B cell (primary cell): ENCODE measurements around the gene CUBN.

ENCODE experiments used
- EZH2 ChIP-seq: IDR thresholded peaks from 2 replicates; pipeline ENCODE4 v1.6.1; 2012; ENCODE audit warnings: borderline replicate concordance, low read depth, mild to moderate bottlenecking, moderate library complexity, low read length; ENCODE audit not compliant: insufficient read depth, poor library complexity, severe bottlenecking
- TF ChIP-seq, protein P1 (sequence below): fragments of 200-600 bp; IDR thresholded peaks from one replicate; pipeline ENCODE4 v1.8.0; 2022; ENCODE audit warnings: antibody characterized with exemption, mild to moderate bottlenecking

- TF ChIP-seq, protein P1, sequence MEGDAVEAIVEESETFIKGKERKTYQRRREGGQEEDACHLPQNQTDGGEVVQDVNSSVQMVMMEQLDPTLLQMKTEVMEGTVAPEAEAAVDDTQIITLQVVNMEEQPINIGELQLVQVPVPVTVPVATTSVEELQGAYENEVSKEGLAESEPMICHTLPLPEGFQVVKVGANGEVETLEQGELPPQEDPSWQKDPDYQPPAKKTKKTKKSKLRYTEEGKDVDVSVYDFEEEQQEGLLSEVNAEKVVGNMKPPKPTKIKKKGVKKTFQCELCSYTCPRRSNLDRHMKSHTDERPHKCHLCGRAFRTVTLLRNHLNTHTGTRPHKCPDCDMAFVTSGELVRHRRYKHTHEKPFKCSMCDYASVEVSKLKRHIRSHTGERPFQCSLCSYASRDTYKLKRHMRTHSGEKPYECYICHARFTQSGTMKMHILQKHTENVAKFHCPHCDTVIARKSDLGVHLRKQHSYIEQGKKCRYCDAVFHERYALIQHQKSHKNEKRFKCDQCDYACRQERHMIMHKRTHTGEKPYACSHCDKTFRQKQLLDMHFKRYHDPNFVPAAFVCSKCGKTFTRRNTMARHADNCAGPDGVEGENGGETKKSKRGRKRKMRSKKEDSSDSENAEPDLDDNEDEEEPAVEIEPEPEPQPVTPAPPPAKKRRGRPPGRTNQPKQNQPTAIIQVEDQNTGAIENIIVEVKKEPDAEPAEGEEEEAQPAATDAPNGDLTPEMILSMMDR, result no peak
- TF ChIP-seq EZH2, result no peak
Observed at GRCh38 chr10:17098012-17098411, 31.6 kb downstream of the CUBN start.
